Lower leg skin (tissue), 3 donors: Measurements from ENCODE around the gene STXBP1.

Source experiments
- POLR2A ChIP-seq, 2 donors: fragments of 450-650 bp; IDR thresholded peaks; one replicate each; pipeline ENCODE4 v1.6.1; 2016 to 2017; ENCODE audit warnings: antibody characterized with exemption in 2 of 2, mild to moderate bottlenecking in 1 of 2, moderate library complexity in 1 of 2
- TF ChIP-seq, protein P1 (sequence below), 3 donors: fragments of 450-650 bp; IDR thresholded peaks; one replicate each; pipeline ENCODE4 v1.5.1; 2016; ENCODE audit warnings: antibody characterized with exemption in 3 of 3, mild to moderate bottlenecking in 3 of 3, moderate library complexity in 2 of 3

DNA sequence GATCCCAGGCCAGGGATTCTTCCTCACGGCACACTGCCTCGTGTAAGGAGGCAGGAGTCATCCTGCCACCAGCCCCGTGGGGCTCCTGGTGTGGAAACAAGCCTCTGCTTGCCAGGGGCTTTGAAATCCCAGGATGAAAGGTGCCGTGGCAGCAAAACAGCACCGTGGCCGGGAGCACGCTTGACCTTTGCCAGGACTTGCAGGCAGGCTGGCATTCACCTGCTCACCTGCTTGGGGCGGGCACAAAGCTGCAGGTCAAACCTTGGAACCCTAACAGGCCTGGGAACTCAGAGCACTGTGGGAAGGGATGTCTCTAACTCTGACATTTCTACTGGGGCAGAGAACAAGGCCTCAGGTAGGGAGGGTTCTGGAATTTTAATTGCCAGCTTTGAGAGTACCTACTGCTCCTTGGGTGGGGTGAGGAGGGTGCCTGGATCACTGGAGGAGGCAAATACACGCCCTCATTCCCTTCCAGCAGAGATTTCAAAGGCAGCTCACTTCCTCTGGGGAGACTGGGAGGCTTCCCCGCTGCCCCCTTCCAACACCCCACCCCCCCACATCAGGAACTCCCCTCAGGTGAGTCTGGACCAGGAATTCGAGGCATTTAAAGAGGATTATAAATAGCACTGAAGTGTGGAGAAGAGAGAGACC lies 45.6 kb upstream of the STXBP1 start:
- TF ChIP-seq, protein P1, sequence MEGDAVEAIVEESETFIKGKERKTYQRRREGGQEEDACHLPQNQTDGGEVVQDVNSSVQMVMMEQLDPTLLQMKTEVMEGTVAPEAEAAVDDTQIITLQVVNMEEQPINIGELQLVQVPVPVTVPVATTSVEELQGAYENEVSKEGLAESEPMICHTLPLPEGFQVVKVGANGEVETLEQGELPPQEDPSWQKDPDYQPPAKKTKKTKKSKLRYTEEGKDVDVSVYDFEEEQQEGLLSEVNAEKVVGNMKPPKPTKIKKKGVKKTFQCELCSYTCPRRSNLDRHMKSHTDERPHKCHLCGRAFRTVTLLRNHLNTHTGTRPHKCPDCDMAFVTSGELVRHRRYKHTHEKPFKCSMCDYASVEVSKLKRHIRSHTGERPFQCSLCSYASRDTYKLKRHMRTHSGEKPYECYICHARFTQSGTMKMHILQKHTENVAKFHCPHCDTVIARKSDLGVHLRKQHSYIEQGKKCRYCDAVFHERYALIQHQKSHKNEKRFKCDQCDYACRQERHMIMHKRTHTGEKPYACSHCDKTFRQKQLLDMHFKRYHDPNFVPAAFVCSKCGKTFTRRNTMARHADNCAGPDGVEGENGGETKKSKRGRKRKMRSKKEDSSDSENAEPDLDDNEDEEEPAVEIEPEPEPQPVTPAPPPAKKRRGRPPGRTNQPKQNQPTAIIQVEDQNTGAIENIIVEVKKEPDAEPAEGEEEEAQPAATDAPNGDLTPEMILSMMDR (IDR thresholded peaks at IDR 0.05) = no peak
- TF ChIP-seq POLR2A (IDR thresholded peaks at IDR 0.05) = no peak
